GM12878 (cell line): Measurements from ENCODE around the gene SRSF2. TPM values are rescaled to one million over a fixed set of nuclear protein-coding genes. Genes with fewer than 3 reads are reported as not detected.

Source experiments
- ATAC-seq: fragments of 200-7000 bp; cut with Tn5 transposase; 3 replicates; pipeline ENCODE4 v1.9.1; 2020; ENCODE audit warnings: mild to moderate bottlenecking, moderate library complexity
- BruUV-seq: library from RNA; stranded (reverse); fragments of 400-500 nt; replicated peaks from 2 replicates; lab custom pipeline; 2021; lab: Mats Ljungman, UMichigan
- CTCF ChIA-PET: fragments of 300-600 bp; sonication (Branson Sonifier 250); formaldehyde crosslinking; extraction: SDS; loops from one replicate; lab custom pipeline; 2021; ENCODE audit warnings: inconsistent platforms; lab: Yijun Ruan, JAX
- POLR2A ChIA-PET: fragments of 350-600 bp; formaldehyde crosslinking; extraction: SDS; loops from one replicate; lab custom pipeline; 2021; ENCODE audit warnings: inconsistent platforms; lab: Charles Lee
- RAD21 ChIA-PET: fragments of 300-600 bp; sonication (Branson Sonifier 250); formaldehyde crosslinking; loops from one replicate; lab custom pipeline; 2023; ENCODE audit warnings: antibody characterized with exemption; ENCODE audit not compliant: unreplicated experiment; lab: Charles Lee
- SMC1A ChIA-PET: fragments of 300-600 bp; sonication (Branson Sonifier 250); formaldehyde crosslinking; loops from one replicate; lab custom pipeline; 2023; ENCODE audit not compliant: unreplicated experiment, uncharacterized antibody; lab: Charles Lee
- DNase-seq: peaks from one replicate; pipeline ENCODE4 v3.0.0-alpha.2; 2011; ENCODE audit warnings: low read depth, low spot score
- FAIRE-seq: peaks from 3 replicates; lab custom pipeline; 2011; peaks lifted over from hg19 to GRCh38; lab: Jason Lieb, UNC
- H2AFZ ChIP-seq: 2 replicates; pipeline ENCODE4 v1.6.0; 2011; ENCODE audit warnings: low read depth, low read length, control low read depth; ENCODE audit not compliant: control insufficient read depth
- H3K27ac ChIP-seq: 2 replicates; pipeline ENCODE4 v1.5.1; 2011; ENCODE audit warnings: control low read depth; ENCODE audit not compliant: control insufficient read depth, insufficient read depth
- H3K27me3 ChIP-seq, 2 experiments: replicated peaks in 1 of 2; 2 replicates each; pipeline versions ENCODE4 v1.6.0 to v1.6.1; 2011; ENCODE audit warnings: low read length in 1 of 2; ENCODE audit not compliant: control insufficient read depth in 2 of 2, insufficient read depth in 2 of 2
- H3K36me3 ChIP-seq, 2 experiments: 2 replicates each; pipeline ENCODE4 v1.5.1; 2011; ENCODE audit warnings: low read length in 1 of 2; ENCODE audit not compliant: control insufficient read depth in 2 of 2, insufficient read depth in 2 of 2
- H3K4me1 ChIP-seq: 2 replicates; pipeline ENCODE4 v1.6.1; 2011; ENCODE audit warnings: mild to moderate bottlenecking, low read length, moderate library complexity, mixed read lengths; ENCODE audit not compliant: control insufficient read depth, insufficient read depth
- H3K4me2 ChIP-seq: 2 replicates; pipeline ENCODE4 v1.6.0; 2011; ENCODE audit warnings: control low read depth; ENCODE audit not compliant: control insufficient read depth, insufficient read depth
- H3K4me3 ChIP-seq: fragments of 200-600 bp; sonication (generic); 2 replicates; pipeline ENCODE4 v1.5.1; 2016
- H3K79me2 ChIP-seq: 2 replicates; pipeline ENCODE4 v1.6.0; 2011; ENCODE audit warnings: low read length; ENCODE audit not compliant: control insufficient read depth, insufficient read depth
- H3K9ac ChIP-seq: 2 replicates; pipeline ENCODE4 v1.8.0; 2011; ENCODE audit warnings: low read length, control low read depth, mixed read lengths; ENCODE audit not compliant: control insufficient read depth, insufficient read depth
- H3K9me3 ChIP-seq: replicated peaks from 3 replicates; pipeline ENCODE4 v1.5.1; 2011; ENCODE audit warnings: mild to moderate bottlenecking, low read length; ENCODE audit not compliant: control insufficient read depth, insufficient read depth
- H4K20me1 ChIP-seq: 2 replicates; pipeline ENCODE4 v1.6.0; 2011; ENCODE audit not compliant: control insufficient read depth, insufficient read depth
- RAD51 ChIP-seq: fragments of 450-650 bp; IDR thresholded peaks from 2 replicates; pipeline ENCODE4 v1.6.1; 2016; ENCODE audit warnings: moderate library complexity, mild to moderate bottlenecking, inconsistent platforms
- RB1 ChIP-seq: fragments of 450-650 bp; formaldehyde crosslinking; IDR thresholded peaks from 2 replicates; pipeline ENCODE4 v1.6.1; 2017; ENCODE audit warnings: mild to moderate bottlenecking, borderline replicate concordance
- RELA ChIP-seq: fragments of 450-650 bp; IDR thresholded peaks from 2 replicates; pipeline ENCODE4 v1.8.0; 2014; ENCODE audit warnings: borderline replicate concordance; ENCODE audit not compliant: partially characterized antibody
- RUNX3 ChIP-seq: IDR thresholded peaks from 2 replicates; pipeline ENCODE4 v1.6.1; 2012; ENCODE audit warnings: low read length, inconsistent platforms
- SREBF1 ChIP-seq: IDR thresholded peaks from 2 replicates; pipeline ENCODE4 v1.6.1; 2012; ENCODE audit warnings: mild to moderate bottlenecking, low read length
- TCF3 ChIP-seq: IDR thresholded peaks from 2 replicates; pipeline ENCODE4 v1.6.1; 2012; ENCODE audit warnings: low read depth, mild to moderate bottlenecking, low read length, borderline replicate concordance; ENCODE audit not compliant: insufficient read depth
- ZSCAN29 ChIP-seq: fragments of 450-650 bp; IDR thresholded peaks from 2 replicates; pipeline ENCODE4 v1.6.1; 2017; ENCODE audit warnings: mild to moderate bottlenecking, moderate library complexity
- WGBS: methylation state at CpG from one replicate; pipeline ENCODE4 v1.1.6; 2016; ENCODE audit warnings: low lambda C conversion rate; ENCODE audit not compliant: insufficient replicate concordance, insufficient coverage; ENCODE audit errors: missing lambda C conversion rate; 5-methylcytosine and 5-hydroxymethylcytosine counted together
- in situ Hi-C: fragments of 300-500 bp; cut with MboI; formaldehyde crosslinking; loops from 9 replicates; pipeline ENCODE4 v1.14.3; 2018; ENCODE audit warnings: mixed read lengths
- intact Hi-C: fragments of 100-400 bp; cut with micrococcal nuclease; formaldehyde crosslinking; loops from one replicate; pipeline ENCODE4 v1.14.2; 2022; ENCODE audit not compliant: unreplicated experiment
- polyA plus RNA-seq, 11 experiments: library from polyadenylated mRNA; depleted of rRNA in 4 of 11; unstranded in 6 of 11; stranded (reverse) in 5 of 11; fragments of >200 nt; fragmentation: Nextera tagmentation in 4 of 11; fragmentation: Illumina TruSeq in 1 of 11; extraction: Ambion mirVana in 4 of 11; extraction: Trizol in 1 of 11; gene quantifications; 1 replicate in 1 of 11; 2 replicates in 10 of 11; pipeline versions ENCODE4 v1.2.1 to v1.2.3, GENCODE V29; 2011 to 2016; ENCODE audit warnings: inconsistent platforms in 2 of 11, missing spikeins in 2 of 11, low read depth in 1 of 11
- total RNA-seq, 4 experiments: library from RNA; depleted of rRNA in 3 of 4; stranded (reverse); fragments of >200 nt in 3 of 4; fragmentation: Illumina TruSeq in 1 of 4; extraction: Trizol in 1 of 4; gene quantifications; 2 replicates each; pipeline versions ENCODE4 v1.2.1 to v1.2.3, GENCODE V29; 2013 to 2021
- TF ChIP-seq, protein P1 (sequence below): fragments of 450-650 bp; IDR thresholded peaks from 2 replicates; pipeline ENCODE4 v1.6.1; 2017; ENCODE audit warnings: mild to moderate bottlenecking, low read depth, inconsistent platforms; ENCODE audit not compliant: poor library complexity, severe bottlenecking
- TF ChIP-seq, protein P2 (sequence below): fragments of 450-650 bp; IDR thresholded peaks from 2 replicates; pipeline ENCODE4 v1.6.1; 2016; ENCODE audit warnings: mild to moderate bottlenecking, moderate library complexity, borderline replicate concordance
- TF ChIP-seq, protein P3 (sequence below): IDR thresholded peaks from 2 replicates; pipeline ENCODE4 v1.6.1; 2012; ENCODE audit warnings: improper control_type of control experiment, low read depth, low read length; ENCODE audit not compliant: insufficient replicate concordance

SRSF2 gene
- total and polyA plus RNA-seq, 10 of the 15 experiments (the other 5 are each of a cell fraction or from before 2014, with no cell fraction given), result 225 to 795 (median 410) TPM

DNA sequence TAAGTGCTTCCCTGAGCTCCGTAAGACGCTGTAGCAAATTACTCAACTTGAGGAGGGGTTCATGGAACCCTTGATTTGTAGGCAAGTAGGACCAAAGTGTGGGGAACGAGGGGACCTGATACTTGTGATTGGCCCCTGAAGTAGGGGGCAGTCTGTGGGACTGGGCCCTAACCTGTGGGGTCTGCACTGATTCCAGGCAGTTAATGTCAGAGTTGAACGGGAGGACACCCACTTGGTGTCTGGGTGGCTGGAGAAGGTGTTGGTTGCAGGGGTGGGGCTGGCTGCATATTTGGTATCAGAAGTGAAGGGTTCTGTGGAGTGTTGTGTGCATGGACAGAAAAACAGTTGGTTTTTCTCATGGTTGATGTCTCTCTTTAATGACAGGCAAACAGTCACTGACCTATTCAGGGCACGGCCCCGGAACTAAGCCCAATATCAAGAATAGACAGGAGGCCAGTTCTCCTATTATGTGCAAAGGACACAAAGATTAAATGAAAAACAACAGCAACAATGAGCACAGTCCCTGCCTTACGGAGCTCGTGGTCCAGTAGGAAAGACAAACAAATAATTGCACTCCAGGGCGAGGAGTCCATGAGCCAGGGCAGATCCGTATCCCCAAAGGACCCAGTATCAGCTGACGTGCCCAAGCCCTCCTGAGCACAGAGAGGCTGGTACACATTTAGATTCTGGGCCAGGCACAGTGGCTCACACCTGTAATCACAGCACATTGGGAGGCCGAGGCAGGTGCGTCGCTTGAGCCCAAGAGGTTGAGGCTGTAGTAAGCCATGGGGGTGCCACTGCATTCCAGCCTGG is 45.5 kb downstream of the SRSF2 start:
- no peak for FAIRE-seq
- H3K9me3 ChIP-seq, result no peaks in the 10 kb centered on the region
- CTCF ChIA-PET, result interaction anchor here (0.9 to 2.8 kb wide), 2 partner anchors 10 to 67 kb away, joined by 3 to 21 read pairs; no protein-coding TSS in a partner anchor
- SMC1A ChIA-PET, result no interaction called here
- no peak for DNase-seq
- H3K4me1 ChIP-seq, result peaks cover 12% of the 10 kb centered on the region
- H3K36me3 ChIP-seq, result no peaks in the 10 kb centered on the region
- no peaks in the 10 kb centered on the region for H3K79me2 ChIP-seq
- in situ Hi-C loops (no loop called here), intact Hi-C loops (loop anchor here (10.0 kb wide), 1 partner anchor 127 kb away; a partner anchor contains a TSS)
- BruUV-seq, result no TSS peak
- no peak overlapping the region for H3K9ac ChIP-seq
- no peak overlapping the region for H2AFZ ChIP-seq
- WGBS, result 55% methylated on average over 14 of the region's 14 CpGs
- peaks cover 0 to 1% of the 10 kb centered on the region in 2 experiments; a peak in 2 of 4 replicates for H3K27me3 ChIP-seq
- H3K27ac ChIP-seq, result no peak overlapping the region
- H4K20me1 ChIP-seq, result no peaks in the 10 kb centered on the region
- H3K4me2 ChIP-seq, result no peak overlapping the region
- RAD21 ChIA-PET, result no interaction called here
- ATAC-seq, result no peak
- no peak overlapping the region for H3K4me3 ChIP-seq
- POLR2A ChIA-PET, result no interaction called here
- TF ChIP-seq RELA (no peak), ZSCAN29 (no peak), TCF3 (no peak), RAD51 (no peak), RB1 (no peak), SREBF1 (no peak), RUNX3 (no peak)
- TF ChIP-seq, protein P1, sequence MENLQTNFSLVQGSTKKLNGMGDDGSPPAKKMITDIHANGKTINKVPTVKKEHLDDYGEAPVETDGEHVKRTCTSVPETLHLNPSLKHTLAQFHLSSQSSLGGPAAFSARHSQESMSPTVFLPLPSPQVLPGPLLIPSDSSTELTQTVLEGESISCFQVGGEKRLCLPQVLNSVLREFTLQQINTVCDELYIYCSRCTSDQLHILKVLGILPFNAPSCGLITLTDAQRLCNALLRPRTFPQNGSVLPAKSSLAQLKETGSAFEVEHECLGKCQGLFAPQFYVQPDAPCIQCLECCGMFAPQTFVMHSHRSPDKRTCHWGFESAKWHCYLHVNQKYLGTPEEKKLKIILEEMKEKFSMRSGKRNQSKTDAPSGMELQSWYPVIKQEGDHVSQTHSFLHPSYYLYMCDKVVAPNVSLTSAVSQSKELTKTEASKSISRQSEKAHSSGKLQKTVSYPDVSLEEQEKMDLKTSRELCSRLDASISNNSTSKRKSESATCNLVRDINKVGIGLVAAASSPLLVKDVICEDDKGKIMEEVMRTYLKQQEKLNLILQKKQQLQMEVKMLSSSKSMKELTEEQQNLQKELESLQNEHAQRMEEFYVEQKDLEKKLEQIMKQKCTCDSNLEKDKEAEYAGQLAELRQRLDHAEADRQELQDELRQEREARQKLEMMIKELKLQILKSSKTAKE, result no peak
- TF ChIP-seq, protein P2, sequence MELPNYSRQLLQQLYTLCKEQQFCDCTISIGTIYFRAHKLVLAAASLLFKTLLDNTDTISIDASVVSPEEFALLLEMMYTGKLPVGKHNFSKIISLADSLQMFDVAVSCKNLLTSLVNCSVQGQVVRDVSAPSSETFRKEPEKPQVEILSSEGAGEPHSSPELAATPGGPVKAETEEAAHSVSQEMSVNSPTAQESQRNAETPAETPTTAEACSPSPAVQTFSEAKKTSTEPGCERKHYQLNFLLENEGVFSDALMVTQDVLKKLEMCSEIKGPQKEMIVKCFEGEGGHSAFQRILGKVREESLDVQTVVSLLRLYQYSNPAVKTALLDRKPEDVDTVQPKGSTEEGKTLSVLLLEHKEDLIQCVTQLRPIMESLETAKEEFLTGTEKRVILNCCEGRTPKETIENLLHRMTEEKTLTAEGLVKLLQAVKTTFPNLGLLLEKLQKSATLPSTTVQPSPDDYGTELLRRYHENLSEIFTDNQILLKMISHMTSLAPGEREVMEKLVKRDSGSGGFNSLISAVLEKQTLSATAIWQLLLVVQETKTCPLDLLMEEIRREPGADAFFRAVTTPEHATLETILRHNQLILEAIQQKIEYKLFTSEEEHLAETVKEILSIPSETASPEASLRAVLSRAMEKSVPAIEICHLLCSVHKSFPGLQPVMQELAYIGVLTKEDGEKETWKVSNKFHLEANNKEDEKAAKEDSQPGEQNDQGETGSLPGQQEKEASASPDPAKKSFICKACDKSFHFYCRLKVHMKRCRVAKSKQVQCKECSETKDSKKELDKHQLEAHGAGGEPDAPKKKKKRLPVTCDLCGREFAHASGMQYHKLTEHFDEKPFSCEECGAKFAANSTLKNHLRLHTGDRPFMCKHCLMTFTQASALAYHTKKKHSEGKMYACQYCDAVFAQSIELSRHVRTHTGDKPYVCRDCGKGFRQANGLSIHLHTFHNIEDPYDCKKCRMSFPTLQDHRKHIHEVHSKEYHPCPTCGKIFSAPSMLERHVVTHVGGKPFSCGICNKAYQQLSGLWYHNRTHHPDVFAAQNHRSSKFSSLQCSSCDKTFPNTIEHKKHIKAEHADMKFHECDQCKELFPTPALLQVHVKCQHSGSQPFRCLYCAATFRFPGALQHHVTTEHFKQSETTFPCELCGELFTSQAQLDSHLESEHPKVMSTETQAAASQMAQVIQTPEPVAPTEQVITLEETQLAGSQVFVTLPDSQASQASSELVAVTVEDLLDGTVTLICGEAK, result no peak
- TF ChIP-seq, protein P3, sequence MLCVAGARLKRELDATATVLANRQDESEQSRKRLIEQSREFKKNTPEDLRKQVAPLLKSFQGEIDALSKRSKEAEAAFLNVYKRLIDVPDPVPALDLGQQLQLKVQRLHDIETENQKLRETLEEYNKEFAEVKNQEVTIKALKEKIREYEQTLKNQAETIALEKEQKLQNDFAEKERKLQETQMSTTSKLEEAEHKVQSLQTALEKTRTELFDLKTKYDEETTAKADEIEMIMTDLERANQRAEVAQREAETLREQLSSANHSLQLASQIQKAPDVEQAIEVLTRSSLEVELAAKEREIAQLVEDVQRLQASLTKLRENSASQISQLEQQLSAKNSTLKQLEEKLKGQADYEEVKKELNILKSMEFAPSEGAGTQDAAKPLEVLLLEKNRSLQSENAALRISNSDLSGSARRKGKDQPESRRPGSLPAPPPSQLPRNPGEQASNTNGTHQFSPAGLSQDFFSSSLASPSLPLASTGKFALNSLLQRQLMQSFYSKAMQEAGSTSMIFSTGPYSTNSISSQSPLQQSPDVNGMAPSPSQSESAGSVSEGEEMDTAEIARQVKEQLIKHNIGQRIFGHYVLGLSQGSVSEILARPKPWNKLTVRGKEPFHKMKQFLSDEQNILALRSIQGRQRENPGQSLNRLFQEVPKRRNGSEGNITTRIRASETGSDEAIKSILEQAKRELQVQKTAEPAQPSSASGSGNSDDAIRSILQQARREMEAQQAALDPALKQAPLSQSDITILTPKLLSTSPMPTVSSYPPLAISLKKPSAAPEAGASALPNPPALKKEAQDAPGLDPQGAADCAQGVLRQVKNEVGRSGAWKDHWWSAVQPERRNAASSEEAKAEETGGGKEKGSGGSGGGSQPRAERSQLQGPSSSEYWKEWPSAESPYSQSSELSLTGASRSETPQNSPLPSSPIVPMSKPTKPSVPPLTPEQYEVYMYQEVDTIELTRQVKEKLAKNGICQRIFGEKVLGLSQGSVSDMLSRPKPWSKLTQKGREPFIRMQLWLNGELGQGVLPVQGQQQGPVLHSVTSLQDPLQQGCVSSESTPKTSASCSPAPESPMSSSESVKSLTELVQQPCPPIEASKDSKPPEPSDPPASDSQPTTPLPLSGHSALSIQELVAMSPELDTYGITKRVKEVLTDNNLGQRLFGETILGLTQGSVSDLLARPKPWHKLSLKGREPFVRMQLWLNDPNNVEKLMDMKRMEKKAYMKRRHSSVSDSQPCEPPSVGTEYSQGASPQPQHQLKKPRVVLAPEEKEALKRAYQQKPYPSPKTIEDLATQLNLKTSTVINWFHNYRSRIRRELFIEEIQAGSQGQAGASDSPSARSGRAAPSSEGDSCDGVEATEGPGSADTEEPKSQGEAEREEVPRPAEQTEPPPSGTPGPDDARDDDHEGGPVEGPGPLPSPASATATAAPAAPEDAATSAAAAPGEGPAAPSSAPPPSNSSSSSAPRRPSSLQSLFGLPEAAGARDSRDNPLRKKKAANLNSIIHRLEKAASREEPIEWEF, result no peak
